Measurements from ENCODE around the gene NAXE.

The NAXE gene

DNA sequence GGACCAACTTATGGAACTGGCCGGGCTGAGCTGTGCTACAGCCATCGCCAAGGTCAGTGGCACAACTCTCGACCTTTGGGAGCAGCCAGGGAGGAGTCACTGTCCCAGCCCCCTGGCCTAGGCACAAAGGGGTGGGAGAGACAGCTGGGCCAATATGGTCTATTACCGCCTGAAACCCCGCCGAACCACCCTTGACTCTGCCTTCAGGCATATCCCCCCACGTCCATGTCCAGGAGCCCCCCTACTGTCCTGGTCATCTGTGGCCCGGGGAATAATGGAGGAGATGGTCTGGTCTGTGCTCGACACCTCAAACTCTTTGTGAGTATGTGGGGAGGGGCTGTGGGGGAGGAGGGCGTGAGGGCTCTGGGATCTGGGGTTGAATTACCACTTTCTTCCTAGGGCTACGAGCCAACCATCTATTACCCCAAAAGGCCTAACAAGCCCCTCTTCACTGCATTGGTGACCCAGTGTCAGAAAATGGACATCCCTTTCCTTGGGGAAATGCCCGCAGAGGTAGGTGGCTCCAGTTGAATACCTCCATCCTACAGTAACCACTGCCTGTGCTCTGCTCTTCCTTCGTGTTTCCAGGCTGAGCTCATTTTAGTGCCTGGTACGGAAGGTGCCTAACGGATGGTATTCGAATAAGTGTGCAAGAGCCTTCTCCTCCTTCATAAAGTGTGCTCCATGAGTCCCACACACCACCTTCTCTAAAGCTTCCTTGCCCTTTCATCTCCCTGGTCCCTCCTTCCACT, 758 bp downstream of the NAXE start:
- peak overlapping the region; percentile 68 for H3K4me2 ChIP-seq
- H4K20me1 ChIP-seq (ENCODE audit: insufficient read depth): no peaks in the 10 kb centered on the region
- H3K27me3 ChIP-seq (ENCODE audit: insufficient read depth, low read depth): no peaks in the 10 kb centered on the region
- peaks cover 16% of the 10 kb centered on the region; the same call in 1 of the 2 replicates for H3K79me2 ChIP-seq (ENCODE audit: insufficient read depth, low read depth)
- H3K36me3 ChIP-seq (ENCODE audit: insufficient read depth): peaks cover 26% of the 10 kb centered on the region; the same call in 1 of the 2 replicates
- H3K9ac ChIP-seq: peak overlapping the region; percentile 82
- H3K4me1 ChIP-seq (ENCODE audit: low read depth, poor library complexity, severe bottlenecking): peaks cover 35% of the 10 kb centered on the region
- peak overlapping the region; percentile 99 for H3K4me3 ChIP-seq (IDR thresholded peaks at IDR 0.05; ENCODE audit: insufficient read depth, low read depth, low read length)
- peak overlapping the region; percentile 43 for H3K27ac ChIP-seq
- H2AFZ ChIP-seq (ENCODE audit: low read depth): peak overlapping the region; percentile 67
- TF ChIP-seq, protein P1, sequence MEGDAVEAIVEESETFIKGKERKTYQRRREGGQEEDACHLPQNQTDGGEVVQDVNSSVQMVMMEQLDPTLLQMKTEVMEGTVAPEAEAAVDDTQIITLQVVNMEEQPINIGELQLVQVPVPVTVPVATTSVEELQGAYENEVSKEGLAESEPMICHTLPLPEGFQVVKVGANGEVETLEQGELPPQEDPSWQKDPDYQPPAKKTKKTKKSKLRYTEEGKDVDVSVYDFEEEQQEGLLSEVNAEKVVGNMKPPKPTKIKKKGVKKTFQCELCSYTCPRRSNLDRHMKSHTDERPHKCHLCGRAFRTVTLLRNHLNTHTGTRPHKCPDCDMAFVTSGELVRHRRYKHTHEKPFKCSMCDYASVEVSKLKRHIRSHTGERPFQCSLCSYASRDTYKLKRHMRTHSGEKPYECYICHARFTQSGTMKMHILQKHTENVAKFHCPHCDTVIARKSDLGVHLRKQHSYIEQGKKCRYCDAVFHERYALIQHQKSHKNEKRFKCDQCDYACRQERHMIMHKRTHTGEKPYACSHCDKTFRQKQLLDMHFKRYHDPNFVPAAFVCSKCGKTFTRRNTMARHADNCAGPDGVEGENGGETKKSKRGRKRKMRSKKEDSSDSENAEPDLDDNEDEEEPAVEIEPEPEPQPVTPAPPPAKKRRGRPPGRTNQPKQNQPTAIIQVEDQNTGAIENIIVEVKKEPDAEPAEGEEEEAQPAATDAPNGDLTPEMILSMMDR (conservative IDR thresholded peaks at IDR 0.05; ENCODE audit: low read depth, low read length): 0 out of 2 replicates have a peak, but pooled peaks have one; percentile 28

DNA sequence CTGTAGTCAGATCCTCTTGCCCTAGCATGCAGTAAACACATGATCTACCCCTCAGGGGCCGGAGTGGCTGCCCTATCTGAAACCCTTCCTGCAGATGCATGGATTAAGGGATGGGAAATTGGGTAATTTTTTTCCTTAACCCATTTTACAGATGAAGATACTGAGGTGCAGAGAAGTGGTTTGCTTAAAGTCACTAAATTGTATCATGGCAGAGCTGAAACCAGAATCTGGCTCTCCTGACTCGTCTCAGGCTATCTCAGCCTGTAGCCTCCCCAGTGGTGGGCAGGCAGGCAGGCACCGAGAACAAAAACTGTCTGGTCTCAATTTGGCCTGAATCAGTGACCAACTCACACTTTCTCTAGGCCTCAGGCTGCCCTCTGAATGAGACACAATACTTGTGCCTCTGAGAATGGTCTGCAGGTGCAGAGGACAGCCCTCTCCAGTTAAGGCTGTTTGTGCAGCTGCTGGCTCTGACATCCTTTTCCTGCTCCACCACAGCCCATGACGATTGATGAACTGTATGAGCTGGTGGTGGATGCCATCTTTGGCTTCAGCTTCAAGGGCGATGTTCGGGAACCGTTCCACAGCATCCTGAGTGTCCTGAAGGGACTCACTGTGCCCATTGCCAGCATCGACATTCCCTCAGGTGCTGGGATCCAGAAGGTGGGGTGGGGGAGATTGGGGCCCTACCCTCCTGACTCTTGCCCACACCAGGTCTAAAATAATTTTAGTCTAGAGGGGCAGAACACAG, 1.5 kb downstream of the NAXE start:
- H3K9ac ChIP-seq: no peak overlapping the region; the same call in 1 of the 2 replicates
- TF ChIP-seq, protein P1 (conservative IDR thresholded peaks at IDR 0.05; ENCODE audit: low read depth, low read length): no peak
- H3K27ac ChIP-seq: peak overlapping the region; percentile 12; the same call in 1 of the 2 replicates
- peaks cover 33% of the 10 kb centered on the region; the same call in 1 of the 2 replicates for H3K36me3 ChIP-seq (ENCODE audit: insufficient read depth)
- H3K79me2 ChIP-seq (ENCODE audit: insufficient read depth, low read depth): peaks cover 17% of the 10 kb centered on the region; the same call in 1 of the 2 replicates
- no peak overlapping the region for H2AFZ ChIP-seq (ENCODE audit: low read depth)
- H3K27me3 ChIP-seq (ENCODE audit: insufficient read depth, low read depth): no peaks in the 10 kb centered on the region
- H4K20me1 ChIP-seq (ENCODE audit: insufficient read depth): no peaks in the 10 kb centered on the region
- H3K4me3 ChIP-seq (IDR thresholded peaks at IDR 0.05; ENCODE audit: insufficient read depth, low read depth, low read length): no peak overlapping the region
- peak overlapping the region; percentile 68 for H3K4me2 ChIP-seq
- peaks cover 35% of the 10 kb centered on the region for H3K4me1 ChIP-seq (ENCODE audit: low read depth, poor library complexity, severe bottlenecking)

DNA sequence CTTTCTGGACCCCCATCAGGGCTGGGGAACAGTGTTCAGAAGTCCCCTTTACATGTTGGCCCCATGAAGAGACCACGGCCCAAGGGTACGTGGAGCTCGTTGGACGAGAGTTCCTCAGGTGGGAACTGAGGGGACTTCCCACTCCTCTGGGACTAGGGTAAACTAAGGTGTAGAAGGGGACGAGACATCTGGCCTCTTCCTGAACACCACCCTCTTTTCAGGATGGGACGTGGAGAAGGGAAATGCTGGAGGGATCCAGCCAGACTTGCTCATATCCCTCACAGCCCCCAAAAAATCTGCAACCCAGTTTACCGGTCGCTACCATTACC, 2.0 kb downstream of the NAXE start:
- H3K4me3 ChIP-seq (IDR thresholded peaks at IDR 0.05; ENCODE audit: insufficient read depth, low read depth, low read length): no peak overlapping the region
- peaks cover 22% of the 10 kb centered on the region for H3K79me2 ChIP-seq (ENCODE audit: insufficient read depth, low read depth)
- TF ChIP-seq, protein P1 (conservative IDR thresholded peaks at IDR 0.05; ENCODE audit: low read depth, low read length): no peak
- no peaks in the 10 kb centered on the region for H3K27me3 ChIP-seq (ENCODE audit: insufficient read depth, low read depth)
- H3K27ac ChIP-seq: peak overlapping the region; percentile 12; the same call in 1 of the 2 replicates
- H3K4me2 ChIP-seq: peak overlapping the region; percentile 1; the same call in 1 of the 2 replicates
- H2AFZ ChIP-seq (ENCODE audit: low read depth): no peak overlapping the region
- peaks cover 35% of the 10 kb centered on the region for H3K4me1 ChIP-seq (ENCODE audit: low read depth, poor library complexity, severe bottlenecking)
- no peak overlapping the region for H3K9ac ChIP-seq
- H3K36me3 ChIP-seq (ENCODE audit: insufficient read depth): peaks cover 34% of the 10 kb centered on the region; the same call in 1 of the 2 replicates
- H4K20me1 ChIP-seq (ENCODE audit: insufficient read depth): no peaks in the 10 kb centered on the region

DNA sequence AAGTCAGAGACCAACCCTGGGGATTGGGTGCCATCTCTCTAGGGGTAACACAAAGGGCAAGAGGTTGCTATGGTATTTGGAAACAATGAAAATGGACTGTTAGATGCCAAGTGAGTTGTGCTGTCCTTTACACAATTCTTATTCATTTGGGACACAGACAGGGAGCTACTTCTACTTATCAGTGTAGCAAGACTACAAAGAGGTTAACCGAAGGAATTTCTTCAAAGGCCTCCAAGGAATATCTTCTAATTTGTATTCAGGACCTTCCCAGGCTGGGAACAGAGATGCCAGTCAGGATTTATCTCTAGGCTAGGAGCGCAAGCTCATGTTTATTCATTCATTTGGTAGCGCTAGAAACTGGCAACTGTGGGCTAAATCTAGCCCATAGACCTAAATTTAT, 2.6 kb downstream of the NAXE start:
- Histone ChIP-seq H3K36me3 (ENCODE audit: insufficient read depth) (peaks cover 34% of the 10 kb centered on the region; the same call in 1 of the 2 replicates), H4K20me1 (ENCODE audit: insufficient read depth) (no peaks in the 10 kb centered on the region), H3K79me2 (ENCODE audit: insufficient read depth, low read depth) (peaks cover 28% of the 10 kb centered on the region), H3K4me3 (IDR thresholded peaks at IDR 0.05; ENCODE audit: insufficient read depth, low read depth, low read length) (no peak overlapping the region), H3K27me3 (ENCODE audit: insufficient read depth, low read depth) (no peaks in the 10 kb centered on the region), H3K27ac (peak overlapping the region; percentile 11; the same call in 1 of the 2 replicates), H3K4me1 (ENCODE audit: low read depth, poor library complexity, severe bottlenecking) (peaks cover 38% of the 10 kb centered on the region), H3K4me2 (no peak overlapping the region), H2AFZ (ENCODE audit: low read depth) (no peak overlapping the region), H3K9ac (no peak overlapping the region)
- TF ChIP-seq, protein P1 (conservative IDR thresholded peaks at IDR 0.05; ENCODE audit: low read depth, low read length): no peak
